Cardiac fibroblast (primary cell): ENCODE measurements around the gene BCO1.

ENCODE experiments used
- DNase-seq, 2 donors: peaks; one replicate each; pipeline versions ENCODE4 v3.0.0 to v3.0.0-alpha.2; 2010; ENCODE audit warnings: low read depth in 2 of 2
- H3K4me3 ChIP-seq, 2 donors: replicated peaks in 1 of 2; 1 replicate in 1 of 2; 2 replicates in 1 of 2; pipeline ENCODE4 v1.5.1; 2011; ENCODE audit warnings: low read depth in 2 of 2, low read length in 2 of 2, mild to moderate bottlenecking in 2 of 2, moderate library complexity in 1 of 2
- CTCF ChIP-seq: IDR thresholded peaks from one replicate; pipeline ENCODE4 v1.5.1; 2011; ENCODE audit warnings: low read depth, mild to moderate bottlenecking, low read length, inconsistent platforms

The BCO1 gene

GRCh38 chr16:81268509-81268908 is 30.0 kb downstream of the BCO1 start:
- DNase-seq: no peak
- no peak overlapping the region for H3K4me3 ChIP-seq
- TF ChIP-seq CTCF: no peak

GRCh38 chr16:81273223-81273950 is 34.9 kb downstream of the BCO1 start:
- H3K4me3 ChIP-seq: no peak overlapping the region
- no peak for TF ChIP-seq CTCF
- DNase-seq: peak in 1 of 2 donors; percentile 38

GRCh38 chr16:81275064-81275532 is 36.6 kb downstream of the BCO1 start:
- no peak overlapping the region for H3K4me3 ChIP-seq
- no peak for TF ChIP-seq CTCF
- DNase-seq: no peak

- H3K4me3 ChIP-seq: no peak overlapping the region
- no peak for DNase-seq
- TF ChIP-seq CTCF: no peak
Observed at GRCh38 chr16:81275795-81276194, 37.3 kb downstream of the BCO1 start.

GRCh38 chr16:81276323-81276722 is 37.8 kb downstream of the BCO1 start:
- no peak overlapping the region for H3K4me3 ChIP-seq
- no peak for TF ChIP-seq CTCF
- DNase-seq: no peak

- TF ChIP-seq CTCF: no peak
- DNase-seq: no peak
- no peak overlapping the region for H3K4me3 ChIP-seq
Observed at GRCh38 chr16:81277541-81278080, 39.1 kb downstream of the BCO1 start.
